ENCODE results near the gene SLC10A7.

SLC10A7 gene

GRCh38 chr4:146261041-146261440 lies 260.7 kb downstream of the SLC10A7 start:
- no peak overlapping the region for H3K27ac Mint-ChIP-seq
- peaks cover 5% of the 10 kb centered on the region for H3K27me3 Mint-ChIP-seq (ENCODE audit: low read depth, poor library complexity)
- H3K4me1 Mint-ChIP-seq: no peaks in the 10 kb centered on the region
- H3K36me3 Mint-ChIP-seq (ENCODE audit: low read depth): no peaks in the 10 kb centered on the region
- no peaks in the 10 kb centered on the region for H3K9me3 Mint-ChIP-seq
- DNase-seq: no peak
- no peak for TF ChIP-seq CTCF (IDR thresholded peaks at IDR 0.05)
- no peak overlapping the region for H3K4me3 Mint-ChIP-seq

GRCh38 chr4:146260521-146260920 lies 261.2 kb downstream of the SLC10A7 start:
- Mint-ChIP-seq H3K4me3 (no peak overlapping the region), H3K36me3 (ENCODE audit: low read depth) (no peaks in the 10 kb centered on the region), H3K4me1 (no peaks in the 10 kb centered on the region), H3K27ac (no peak overlapping the region), H3K27me3 (ENCODE audit: low read depth, poor library complexity) (peaks cover 5% of the 10 kb centered on the region), H3K9me3 (no peaks in the 10 kb centered on the region)
- DNase-seq: no peak
- no peak for TF ChIP-seq CTCF (IDR thresholded peaks at IDR 0.05)

- no peak for DNase-seq
- H3K4me3 Mint-ChIP-seq: no peak overlapping the region
- H3K27me3 Mint-ChIP-seq (ENCODE audit: low read depth, poor library complexity): peaks cover 2% of the 10 kb centered on the region
- H3K9me3 Mint-ChIP-seq: no peaks in the 10 kb centered on the region
- no peak overlapping the region for H3K27ac Mint-ChIP-seq
- H3K4me1 Mint-ChIP-seq: no peaks in the 10 kb centered on the region
- H3K36me3 Mint-ChIP-seq (ENCODE audit: low read depth): no peaks in the 10 kb centered on the region
- no peak for TF ChIP-seq CTCF (IDR thresholded peaks at IDR 0.05)
Measured at GRCh38 chr4:146257511-146257910, 264.2 kb downstream of the SLC10A7 start.

GRCh38 chr4:146256328-146256727 lies 265.4 kb downstream of the SLC10A7 start:
- DNase-seq: no peak
- Mint-ChIP-seq H3K27ac (no peak overlapping the region), H3K4me3 (no peak overlapping the region), H3K27me3 (ENCODE audit: low read depth, poor library complexity) (no peaks in the 10 kb centered on the region), H3K9me3 (no peaks in the 10 kb centered on the region), H3K36me3 (ENCODE audit: low read depth) (no peaks in the 10 kb centered on the region), H3K4me1 (no peaks in the 10 kb centered on the region)
- TF ChIP-seq CTCF (IDR thresholded peaks at IDR 0.05): no peak

- Mint-ChIP-seq H3K36me3 (ENCODE audit: low read depth) (no peaks in the 10 kb centered on the region), H3K27me3 (ENCODE audit: low read depth, poor library complexity) (no peaks in the 10 kb centered on the region), H3K4me1 (no peaks in the 10 kb centered on the region), H3K27ac (no peak overlapping the region), H3K9me3 (no peaks in the 10 kb centered on the region), H3K4me3 (no peak overlapping the region)
- no peak for DNase-seq
- no peak for TF ChIP-seq CTCF (IDR thresholded peaks at IDR 0.05)
Measured at GRCh38 chr4:146255874-146256273, 265.9 kb downstream of the SLC10A7 start.

GRCh38 chr4:146255463-146255862 lies 266.3 kb downstream of the SLC10A7 start:
- H3K36me3 Mint-ChIP-seq (ENCODE audit: low read depth): no peaks in the 10 kb centered on the region
- no peaks in the 10 kb centered on the region for H3K4me1 Mint-ChIP-seq
- peaks cover under 1% of the 10 kb centered on the region for H3K27me3 Mint-ChIP-seq (ENCODE audit: low read depth, poor library complexity)
- no peaks in the 10 kb centered on the region for H3K9me3 Mint-ChIP-seq
- DNase-seq: no peak
- TF ChIP-seq CTCF (IDR thresholded peaks at IDR 0.05): no peak
- no peak overlapping the region for H3K4me3 Mint-ChIP-seq
- H3K27ac Mint-ChIP-seq: no peak overlapping the region
